Measurements from ENCODE around the gene UBE2E2.

The UBE2E2 gene

GRCh38 chr3:23465569-23465968 lies 262.4 kb downstream of the UBE2E2 start:
- Histone ChIP-seq H3K4me3 (ENCODE audit: low read depth in 1 of 2, low read length in 1 of 2) (no peak overlapping the region), H3K9me3 (no peaks in the 10 kb centered on the region), H3K4me1 (ENCODE audit: control insufficient read depth in 1 of 2, insufficient read depth in 1 of 2, low read depth in 1 of 2, low read length in 1 of 2) (no peaks in the 10 kb centered on the region), H3K36me3 (no peaks in the 10 kb centered on the region), H3K27ac (no peak overlapping the region), H3K27me3 (no peaks in the 10 kb centered on the region)
- no peak for TF ChIP-seq CTCF (IDR thresholded peaks at IDR 0.05)

GRCh38 chr3:23468203-23468602 lies 265.1 kb downstream of the UBE2E2 start:
- Histone ChIP-seq H3K27me3 (no peaks in the 10 kb centered on the region), H3K4me3 (ENCODE audit: low read depth in 1 of 2, low read length in 1 of 2) (no peak overlapping the region)
- TF ChIP-seq CTCF (IDR thresholded peaks at IDR 0.05): no peak

GRCh38 chr3:23474580-23475357 lies 271.6 kb downstream of the UBE2E2 start:
- Histone ChIP-seq H3K36me3 (no peaks in the 10 kb centered on the region), H3K27ac (no peak overlapping the region)

More at GRCh38 chr3:23468203-23468602, 265.1 kb downstream of the UBE2E2 start:
- no peaks in the 10 kb centered on the region for H3K4me1 ChIP-seq (ENCODE audit: control insufficient read depth in 1 of 2, insufficient read depth in 1 of 2, low read depth in 1 of 2, low read length in 1 of 2)
- no peaks in the 10 kb centered on the region for H3K36me3 ChIP-seq
- H3K27ac ChIP-seq: no peak overlapping the region
- H3K9me3 ChIP-seq: no peaks in the 10 kb centered on the region

GRCh38 chr3:23475446-23475845 lies 272.3 kb downstream of the UBE2E2 start:
- no peak overlapping the region for H3K27ac ChIP-seq
- no peaks in the 10 kb centered on the region for H3K36me3 ChIP-seq
- no peak for TF ChIP-seq CTCF (IDR thresholded peaks at IDR 0.05)
- H3K9me3 ChIP-seq: peaks cover 7% of the 10 kb centered on the region
- H3K4me1 ChIP-seq (ENCODE audit: control insufficient read depth in 1 of 2, insufficient read depth in 1 of 2, low read depth in 1 of 2, low read length in 1 of 2): peaks cover 6% of the 10 kb centered on the region in 2 experiments
- no peak overlapping the region for H3K4me3 ChIP-seq (ENCODE audit: low read depth in 1 of 2, low read length in 1 of 2)
- no peaks in the 10 kb centered on the region for H3K27me3 ChIP-seq

More at GRCh38 chr3:23474580-23475357, 271.6 kb downstream of the UBE2E2 start:
- H3K27me3 ChIP-seq: no peaks in the 10 kb centered on the region
- no peak for TF ChIP-seq CTCF (IDR thresholded peaks at IDR 0.05)
- peaks cover 6% of the 10 kb centered on the region in 2 experiments for H3K4me1 ChIP-seq (ENCODE audit: control insufficient read depth in 1 of 2, insufficient read depth in 1 of 2, low read depth in 1 of 2, low read length in 1 of 2)
- no peak overlapping the region for H3K4me3 ChIP-seq (ENCODE audit: low read depth in 1 of 2, low read length in 1 of 2)
- peaks cover 3% of the 10 kb centered on the region for H3K9me3 ChIP-seq

- Histone ChIP-seq H3K4me3 (ENCODE audit: low read depth in 1 of 2, low read length in 1 of 2) (no peak overlapping the region), H3K27me3 (no peaks in the 10 kb centered on the region), H3K9me3 (peaks cover 7% of the 10 kb centered on the region), H3K27ac (no peak overlapping the region), H3K36me3 (no peaks in the 10 kb centered on the region), H3K4me1 (ENCODE audit: control insufficient read depth in 1 of 2, insufficient read depth in 1 of 2, low read depth in 1 of 2, low read length in 1 of 2) (peaks cover 6% of the 10 kb centered on the region in 2 experiments)
- TF ChIP-seq CTCF (IDR thresholded peaks at IDR 0.05): no peak
These were observed 275.9 kb downstream of the UBE2E2 start for GRCh38 chr3:23479026-23479425.

All from neutrophil (primary cell).